Mesendoderm (in vitro differentiated cells): ENCODE data around the gene HS2ST1.

Experiments used
- DNase-seq: peaks from one replicate; pipeline ENCODE4 v3.0.0; 2013
- H2AK5ac ChIP-seq: 2 replicates; pipeline ENCODE4 v1.6.1; 2013; ENCODE audit warnings: low read length, inconsistent platforms
- H2BK120ac ChIP-seq: 2 replicates; pipeline ENCODE4 v1.6.1; 2013; ENCODE audit warnings: low read depth, mild to moderate bottlenecking, low read length, moderate library complexity, mixed read lengths
- H2BK15ac ChIP-seq: replicated peaks from 2 replicates; pipeline ENCODE4 v1.6.1; 2013; ENCODE audit warnings: low read depth, mild to moderate bottlenecking, moderate library complexity
- H2BK5ac ChIP-seq: 2 replicates; pipeline ENCODE4 v1.6.1; 2013; ENCODE audit warnings: low read length, inconsistent platforms
- H3K18ac ChIP-seq: 2 replicates; pipeline ENCODE4 v1.6.1; 2013; ENCODE audit warnings: mild to moderate bottlenecking, low read length, mixed read lengths
- H3K23ac ChIP-seq: one replicate; pipeline ENCODE4 v1.6.1; 2013; ENCODE audit warnings: low read length
- H3K27ac ChIP-seq: 2 replicates; pipeline ENCODE4 v1.5.1; 2013; ENCODE audit warnings: low read depth, mild to moderate bottlenecking, inconsistent platforms, low read length, moderate library complexity
- H3K27me3 ChIP-seq: 2 replicates; pipeline ENCODE4 v1.6.1; 2013; ENCODE audit warnings: low read length, control low read depth, mild to moderate bottlenecking, inconsistent platforms; ENCODE audit not compliant: insufficient read depth, poor library complexity
- H3K36me3 ChIP-seq: 2 replicates; pipeline ENCODE4 v1.6.1; 2013; ENCODE audit warnings: low read length, inconsistent platforms; ENCODE audit not compliant: control insufficient read depth, insufficient read depth
- H3K4ac ChIP-seq: one replicate; pipeline ENCODE4 v1.6.1; 2013; ENCODE audit warnings: low read depth, mild to moderate bottlenecking, low read length, moderate library complexity
- H3K4me1 ChIP-seq: 2 replicates; pipeline ENCODE4 v1.6.1; 2013; ENCODE audit warnings: low read depth, low read length, inconsistent platforms; ENCODE audit not compliant: control insufficient read depth
- H3K4me2 ChIP-seq: 2 replicates; pipeline ENCODE4 v1.6.1; 2013; ENCODE audit warnings: low read length
- H3K4me3 ChIP-seq: 2 replicates; pipeline ENCODE4 v1.5.1; 2013; ENCODE audit warnings: mild to moderate bottlenecking, low read length
- H3K56ac ChIP-seq: one replicate; pipeline ENCODE4 v1.6.1; 2013; ENCODE audit warnings: low read length
- H3K79me1 ChIP-seq: 2 replicates; pipeline ENCODE4 v1.6.1; 2013; ENCODE audit warnings: low read length, inconsistent platforms
- H3K79me2 ChIP-seq: 2 replicates; pipeline ENCODE4 v1.6.1; 2013; ENCODE audit warnings: mild to moderate bottlenecking, low read length; ENCODE audit not compliant: control insufficient read depth, insufficient read depth
- H3K9ac ChIP-seq: 2 replicates; pipeline ENCODE4 v1.6.1; 2013; ENCODE audit warnings: low read length, inconsistent platforms
- H4K5ac ChIP-seq: one replicate; pipeline ENCODE4 v1.6.1; 2013; ENCODE audit warnings: low read length
- H4K8ac ChIP-seq: one replicate; pipeline ENCODE4 v1.6.1; 2013; ENCODE audit warnings: low read depth, mild to moderate bottlenecking, control low read depth, low read length, moderate library complexity
- WGBS: extraction: QIAGEN DNeasy Blood & Tissue Kit; methylation state at CpG from one replicate; pipeline ENCODE4 v1.1.7; 2013; ENCODE audit warnings: low lambda C conversion rate, missing lambda C conversion rate; ENCODE audit not compliant: insufficient coverage; ENCODE audit errors: extremely low coverage; 5-methylcytosine and 5-hydroxymethylcytosine counted together

HS2ST1 gene

GRCh38 chr1:86940599-86940998, 26.2 kb downstream of the HS2ST1 start:
- no peak overlapping the region for H3K9ac ChIP-seq
- H3K4me1 ChIP-seq = no peaks in the 10 kb centered on the region
- no peak overlapping the region for H3K4me2 ChIP-seq
- WGBS = no CpG with 5 or more reads among the region's 2 CpGs
- H3K27me3 ChIP-seq = no peaks in the 10 kb centered on the region
- no peak overlapping the region for H3K18ac ChIP-seq
- H3K27ac ChIP-seq = no peak overlapping the region
- H3K79me2 ChIP-seq = peaks cover 5% of the 10 kb centered on the region
- no peak overlapping the region for H2AK5ac ChIP-seq
- no peak overlapping the region for H3K56ac ChIP-seq
- peaks cover 1% of the 10 kb centered on the region for H3K79me1 ChIP-seq
- no peaks in the 10 kb centered on the region for H3K36me3 ChIP-seq
- no peak overlapping the region for H2BK120ac ChIP-seq
- H3K4me3 ChIP-seq = no peak overlapping the region
- H4K8ac ChIP-seq = no peak overlapping the region
- no peak overlapping the region for H3K4ac ChIP-seq
- H3K23ac ChIP-seq = no peak overlapping the region
- no peak overlapping the region for H2BK15ac ChIP-seq
- H2BK5ac ChIP-seq = no peak overlapping the region
- DNase-seq = no peak
- H4K5ac ChIP-seq = no peak overlapping the region

GRCh38 chr1:86942042-86942441, 27.6 kb downstream of the HS2ST1 start:
- no peak overlapping the region for H4K8ac ChIP-seq

GRCh38 chr1:86942743-86943142, 28.3 kb downstream of the HS2ST1 start:
- Histone ChIP-seq H3K36me3 (no peaks in the 10 kb centered on the region), H3K79me2 (peaks cover 5% of the 10 kb centered on the region), H3K79me1 (peaks cover 4% of the 10 kb centered on the region), H3K4me1 (no peaks in the 10 kb centered on the region), H4K5ac (no peak overlapping the region), H3K4me3 (no peak overlapping the region), H3K27ac (no peak overlapping the region), H2BK15ac (no peak overlapping the region), H2BK5ac (no peak overlapping the region), H2BK120ac (no peak overlapping the region), H3K4me2 (no peak overlapping the region), H3K18ac (no peak overlapping the region), H2AK5ac (no peak overlapping the region), H3K23ac (no peak overlapping the region), H3K27me3 (no peaks in the 10 kb centered on the region), H3K56ac (no peak overlapping the region), H3K9ac (no peak overlapping the region), H4K8ac (no peak overlapping the region), H3K4ac (no peak overlapping the region)
- no peak for DNase-seq

More at GRCh38 chr1:86942042-86942441, 27.6 kb downstream of the HS2ST1 start:
- no peaks in the 10 kb centered on the region for H3K4me1 ChIP-seq
- no peak overlapping the region for H3K56ac ChIP-seq
- H3K4me2 ChIP-seq = no peak overlapping the region
- no peak overlapping the region for H3K18ac ChIP-seq
- H2BK5ac ChIP-seq = no peak overlapping the region
- no peaks in the 10 kb centered on the region for H3K36me3 ChIP-seq
- H3K79me1 ChIP-seq = peaks cover 3% of the 10 kb centered on the region
- no CpG with 5 or more reads among the region's 1 CpG for WGBS
- no peak overlapping the region for H4K5ac ChIP-seq
- peak; percentile 7 for DNase-seq
- H3K4ac ChIP-seq = no peak overlapping the region
- H3K27ac ChIP-seq = no peak overlapping the region
- H3K27me3 ChIP-seq = no peaks in the 10 kb centered on the region
- H3K4me3 ChIP-seq = no peak overlapping the region
- H2AK5ac ChIP-seq = no peak overlapping the region
- no peak overlapping the region for H3K9ac ChIP-seq
- peaks cover 5% of the 10 kb centered on the region for H3K79me2 ChIP-seq
- H2BK120ac ChIP-seq = no peak overlapping the region
- H2BK15ac ChIP-seq = no peak overlapping the region
- H3K23ac ChIP-seq = no peak overlapping the region

- DNase-seq = no peak
- Histone ChIP-seq H2BK5ac (no peak overlapping the region), H3K27ac (no peak overlapping the region), H3K4me3 (no peak overlapping the region), H3K4ac (no peak overlapping the region), H3K36me3 (no peaks in the 10 kb centered on the region), H3K79me2 (peaks cover 2% of the 10 kb centered on the region), H3K27me3 (no peaks in the 10 kb centered on the region), H3K9ac (no peak overlapping the region), H3K56ac (no peak overlapping the region), H4K5ac (no peak overlapping the region), H2BK120ac (no peak overlapping the region), H2AK5ac (no peak overlapping the region), H3K18ac (no peak overlapping the region), H3K4me1 (no peaks in the 10 kb centered on the region), H3K23ac (no peak overlapping the region), H4K8ac (no peak overlapping the region), H2BK15ac (no peak overlapping the region), H3K79me1 (peaks cover 13% of the 10 kb centered on the region), H3K4me2 (no peak overlapping the region)
- no CpG with 5 or more reads among the region's 5 CpGs for WGBS
Measured at GRCh38 chr1:86948212-86948611, 33.8 kb downstream of the HS2ST1 start.

- H3K4me3 ChIP-seq = no peak overlapping the region
- H4K5ac ChIP-seq = no peak overlapping the region
- no peak for DNase-seq
- no peaks in the 10 kb centered on the region for H3K4me1 ChIP-seq
- no peak overlapping the region for H2BK5ac ChIP-seq
- no peaks in the 10 kb centered on the region for H3K36me3 ChIP-seq
- H3K27ac ChIP-seq = no peak overlapping the region
- H3K4ac ChIP-seq = no peak overlapping the region
- H3K56ac ChIP-seq = no peak overlapping the region
- no peak overlapping the region for H3K23ac ChIP-seq
- H3K18ac ChIP-seq = no peak overlapping the region
- no peaks in the 10 kb centered on the region for H3K27me3 ChIP-seq
- no peak overlapping the region for H3K4me2 ChIP-seq
- H3K79me2 ChIP-seq = peaks cover 2% of the 10 kb centered on the region
- H2BK120ac ChIP-seq = no peak overlapping the region
- peaks cover 11% of the 10 kb centered on the region for H3K79me1 ChIP-seq
- no CpG with 5 or more reads among the region's 5 CpGs for WGBS
- no peak overlapping the region for H4K8ac ChIP-seq
- H3K9ac ChIP-seq = no peak overlapping the region
- no peak overlapping the region for H2BK15ac ChIP-seq
- no peak overlapping the region for H2AK5ac ChIP-seq
Measured at GRCh38 chr1:86950712-86951419, 36.4 kb downstream of the HS2ST1 start.

- no peak overlapping the region for H3K4me2 ChIP-seq
- H3K18ac ChIP-seq = no peak overlapping the region
- H3K79me2 ChIP-seq = peaks cover 2% of the 10 kb centered on the region
- H2BK120ac ChIP-seq = no peak overlapping the region
- H3K27ac ChIP-seq = no peak overlapping the region
- H3K4me3 ChIP-seq = no peak overlapping the region
- no peak overlapping the region for H2BK5ac ChIP-seq
- H2BK15ac ChIP-seq = no peak overlapping the region
- H3K79me1 ChIP-seq = peaks cover 11% of the 10 kb centered on the region
- no peaks in the 10 kb centered on the region for H3K27me3 ChIP-seq
- no peak overlapping the region for H4K8ac ChIP-seq
- no peaks in the 10 kb centered on the region for H3K4me1 ChIP-seq
- no peak for DNase-seq
- H2AK5ac ChIP-seq = no peak overlapping the region
- no peak overlapping the region for H4K5ac ChIP-seq
- no peak overlapping the region for H3K9ac ChIP-seq
- WGBS = no CpG with 5 or more reads among the region's 1 CpG
- H3K56ac ChIP-seq = no peak overlapping the region
- no peak overlapping the region for H3K4ac ChIP-seq
- H3K23ac ChIP-seq = no peak overlapping the region
- no peaks in the 10 kb centered on the region for H3K36me3 ChIP-seq
Measured at GRCh38 chr1:86951430-86951829, 37.0 kb downstream of the HS2ST1 start.
